Parathyroid adenoma (tissue), 2 donors: ENCODE results near the gene FARS2.

Source experiments
- H2AFZ ChIP-seq: fragments of 300-600 bp; sonication (generic); one replicate; pipeline ENCODE4 v1.7.0; 2017; ENCODE audit warnings: antibody characterized with exemption, mild to moderate bottlenecking
- H3K27ac ChIP-seq: fragments of 300-600 bp; sonication (generic); one replicate; pipeline ENCODE4 v1.7.0; 2017
- H3K27me3 ChIP-seq: fragments of 300-600 bp; sonication (generic); one replicate; pipeline ENCODE4 v1.7.0; 2017; ENCODE audit warnings: low read length; ENCODE audit not compliant: control insufficient read depth, insufficient read depth
- H3K36me3 ChIP-seq: fragments of 300-600 bp; sonication (generic); one replicate; pipeline ENCODE4 v1.7.0; 2017; ENCODE audit warnings: low read length; ENCODE audit not compliant: control insufficient read depth, insufficient read depth
- H3K4me1 ChIP-seq: fragments of 300-600 bp; sonication (generic); one replicate; pipeline ENCODE4 v1.7.0; 2017; ENCODE audit warnings: control low read depth
- H3K4me2 ChIP-seq: fragments of 300-600 bp; sonication (generic); one replicate; pipeline ENCODE4 v1.7.0; 2017; ENCODE audit warnings: low read length
- H3K4me3 ChIP-seq: fragments of 300-600 bp; sonication (generic); one replicate; pipeline ENCODE4 v1.7.0; 2017; ENCODE audit warnings: low read depth, low read length
- H3K79me2 ChIP-seq: fragments of 300-600 bp; sonication (generic); one replicate; pipeline ENCODE4 v1.7.0; 2017; ENCODE audit warnings: control low read depth
- H3K9ac ChIP-seq: fragments of 300-600 bp; sonication (generic); one replicate; pipeline ENCODE4 v1.7.0; 2017; ENCODE audit warnings: mild to moderate bottlenecking
- H3K9me3 ChIP-seq: fragments of 300-600 bp; sonication (generic); one replicate; pipeline ENCODE4 v1.7.0; 2017; ENCODE audit warnings: low read length; ENCODE audit not compliant: control insufficient read depth
- TF ChIP-seq, protein P1 (sequence below): fragments of 300-600 bp; sonication (generic); IDR thresholded peaks from one replicate; pipeline ENCODE4 v1.7.0; 2017; ENCODE audit warnings: antibody characterized with exemption, mild to moderate bottlenecking
- donor health status: primary hyperparathyroidism.

FARS2 gene

DNA sequence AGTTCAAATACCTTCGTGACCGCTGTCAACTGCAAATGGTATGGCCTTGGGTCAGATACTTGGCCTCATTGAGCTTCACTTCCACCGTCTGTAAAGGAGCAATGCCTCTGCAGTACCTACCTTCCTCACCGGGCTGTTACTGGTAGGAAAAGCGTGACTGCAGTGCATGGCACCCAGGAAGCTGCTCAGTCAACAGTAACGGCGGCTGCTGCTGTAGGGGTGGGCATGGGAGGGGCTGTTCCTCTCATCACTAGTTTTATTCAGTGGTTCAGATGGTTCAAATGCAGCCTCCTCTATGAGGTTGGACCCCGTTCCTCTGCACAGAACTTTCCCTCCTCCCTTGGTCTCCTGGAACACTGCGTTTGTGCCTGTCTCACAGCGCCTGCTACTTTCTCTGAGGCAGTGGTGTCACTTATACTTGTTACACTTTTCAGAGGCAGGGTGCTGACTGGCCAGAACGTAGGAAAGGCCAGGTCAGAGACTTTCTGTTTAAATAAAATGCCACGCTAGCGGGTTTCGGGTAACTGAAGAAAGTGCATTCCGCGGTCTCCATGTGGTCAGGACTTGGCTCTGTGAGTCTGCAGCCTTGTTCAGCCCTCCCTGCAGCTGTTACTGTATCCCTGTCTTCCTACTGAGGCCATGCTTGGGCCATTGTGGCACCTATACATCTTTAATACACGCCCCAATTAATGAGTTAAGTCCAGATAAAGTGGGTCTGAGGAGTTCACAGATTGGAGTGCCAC, 465.8 kb downstream of the FARS2 start:
- peaks cover 14% of the 10 kb centered on the region for H3K4me1 ChIP-seq
- TF ChIP-seq, protein P1, sequence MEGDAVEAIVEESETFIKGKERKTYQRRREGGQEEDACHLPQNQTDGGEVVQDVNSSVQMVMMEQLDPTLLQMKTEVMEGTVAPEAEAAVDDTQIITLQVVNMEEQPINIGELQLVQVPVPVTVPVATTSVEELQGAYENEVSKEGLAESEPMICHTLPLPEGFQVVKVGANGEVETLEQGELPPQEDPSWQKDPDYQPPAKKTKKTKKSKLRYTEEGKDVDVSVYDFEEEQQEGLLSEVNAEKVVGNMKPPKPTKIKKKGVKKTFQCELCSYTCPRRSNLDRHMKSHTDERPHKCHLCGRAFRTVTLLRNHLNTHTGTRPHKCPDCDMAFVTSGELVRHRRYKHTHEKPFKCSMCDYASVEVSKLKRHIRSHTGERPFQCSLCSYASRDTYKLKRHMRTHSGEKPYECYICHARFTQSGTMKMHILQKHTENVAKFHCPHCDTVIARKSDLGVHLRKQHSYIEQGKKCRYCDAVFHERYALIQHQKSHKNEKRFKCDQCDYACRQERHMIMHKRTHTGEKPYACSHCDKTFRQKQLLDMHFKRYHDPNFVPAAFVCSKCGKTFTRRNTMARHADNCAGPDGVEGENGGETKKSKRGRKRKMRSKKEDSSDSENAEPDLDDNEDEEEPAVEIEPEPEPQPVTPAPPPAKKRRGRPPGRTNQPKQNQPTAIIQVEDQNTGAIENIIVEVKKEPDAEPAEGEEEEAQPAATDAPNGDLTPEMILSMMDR, result no peak
- no peaks in the 10 kb centered on the region for H3K36me3 ChIP-seq
- H3K4me2 ChIP-seq, result no peak overlapping the region
- H3K9ac ChIP-seq, result no peak overlapping the region
- H3K79me2 ChIP-seq, result peaks cover 4% of the 10 kb centered on the region
- no peaks in the 10 kb centered on the region for H3K9me3 ChIP-seq
- H3K27me3 ChIP-seq, result no peaks in the 10 kb centered on the region
- H3K27ac ChIP-seq, result no peak overlapping the region
- H3K4me3 ChIP-seq, result no peak overlapping the region
- H2AFZ ChIP-seq, result no peak overlapping the region

- H3K4me2 ChIP-seq, result no peak overlapping the region
- H3K4me1 ChIP-seq, result peaks cover 14% of the 10 kb centered on the region
- no peaks in the 10 kb centered on the region for H3K36me3 ChIP-seq
- no peak overlapping the region for H2AFZ ChIP-seq
- H3K79me2 ChIP-seq, result no peaks in the 10 kb centered on the region
- H3K9ac ChIP-seq, result no peak overlapping the region
- H3K27ac ChIP-seq, result no peak overlapping the region
- no peak overlapping the region for H3K4me3 ChIP-seq
- TF ChIP-seq, protein P1, result no peak
- H3K9me3 ChIP-seq, result no peaks in the 10 kb centered on the region
- H3K27me3 ChIP-seq, result no peaks in the 10 kb centered on the region
Observed at GRCh38 chr6:5728351-5729079, 467.2 kb downstream of the FARS2 start.

GRCh38 chr6:5729080-5729434, 467.7 kb downstream of the FARS2 start:
- no peak overlapping the region for H3K4me3 ChIP-seq
- H2AFZ ChIP-seq, result no peak overlapping the region
- TF ChIP-seq, protein P1, result no peak
- H3K79me2 ChIP-seq, result no peaks in the 10 kb centered on the region
- H3K36me3 ChIP-seq, result no peaks in the 10 kb centered on the region
- no peaks in the 10 kb centered on the region for H3K27me3 ChIP-seq
- H3K27ac ChIP-seq, result no peak overlapping the region
- no peak overlapping the region for H3K9ac ChIP-seq
- H3K9me3 ChIP-seq, result no peaks in the 10 kb centered on the region
- no peak overlapping the region for H3K4me2 ChIP-seq
- peaks cover 14% of the 10 kb centered on the region for H3K4me1 ChIP-seq

DNA sequence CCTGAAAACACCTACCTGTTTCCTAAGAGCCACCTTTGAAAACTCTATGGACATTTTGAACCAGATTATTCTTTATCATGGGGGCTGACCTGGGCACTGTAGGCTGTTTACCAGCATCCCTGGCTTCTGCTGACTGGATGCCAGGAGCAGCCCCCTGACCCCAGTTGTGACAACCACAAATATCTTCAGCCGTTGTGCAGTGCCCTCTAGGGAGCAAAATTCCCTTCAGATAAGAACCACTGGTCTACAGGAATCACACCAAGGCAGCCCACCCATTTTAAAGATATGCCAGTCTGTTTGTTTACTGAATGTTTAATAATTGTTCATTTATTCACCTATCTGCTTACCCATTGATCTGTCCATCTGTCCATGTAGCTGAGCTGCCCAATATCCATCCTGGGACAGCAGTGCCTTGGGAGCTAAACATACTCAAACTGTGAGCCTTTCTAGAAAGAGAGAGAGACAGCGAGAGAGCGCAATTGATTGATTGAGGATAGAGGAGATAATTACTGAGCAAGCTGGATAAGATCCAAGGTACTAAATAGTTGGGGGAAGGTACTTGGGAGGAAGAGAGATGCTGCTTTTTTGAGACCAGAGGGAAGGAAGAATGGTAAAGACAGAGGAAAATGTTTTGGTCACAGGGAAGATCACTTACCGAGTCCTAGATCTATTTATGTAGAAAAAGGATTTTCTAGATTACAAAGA, 468.7 kb downstream of the FARS2 start:
- TF ChIP-seq, protein P1, result no peak
- Histone ChIP-seq H3K4me3 (no peak overlapping the region), H3K27ac (no peak overlapping the region), H3K36me3 (no peaks in the 10 kb centered on the region), H2AFZ (no peak overlapping the region), H3K4me1 (peaks cover 14% of the 10 kb centered on the region), H3K9ac (no peak overlapping the region), H3K4me2 (no peak overlapping the region), H3K79me2 (no peaks in the 10 kb centered on the region), H3K9me3 (no peaks in the 10 kb centered on the region), H3K27me3 (no peaks in the 10 kb centered on the region)
